Thyroid gland (tissue), 4 donors: ENCODE measurements around the gene ST3GAL2.

Experiments used
- POLR2A ChIP-seq, 2 donors: fragments of 450-650 bp; IDR thresholded peaks; one replicate each; pipeline ENCODE4 v1.6.1; 2017; ENCODE audit warnings: antibody characterized with exemption in 2 of 2, mild to moderate bottlenecking in 2 of 2, moderate library complexity in 1 of 2
- TF ChIP-seq, protein P1 (sequence below), 6 experiments: fragments of 200-600 bp in 3 of 6; fragments of 450-650 bp in 3 of 6; sonication (generic) in 3 of 6; IDR thresholded peaks; one replicate each; pipeline ENCODE4 v1.5.1; 2016 to 2019; ENCODE audit warnings: antibody characterized with exemption in 6 of 6, mild to moderate bottlenecking in 2 of 6, inconsistent platforms in 1 of 6, moderate library complexity in 1 of 6

DNA sequence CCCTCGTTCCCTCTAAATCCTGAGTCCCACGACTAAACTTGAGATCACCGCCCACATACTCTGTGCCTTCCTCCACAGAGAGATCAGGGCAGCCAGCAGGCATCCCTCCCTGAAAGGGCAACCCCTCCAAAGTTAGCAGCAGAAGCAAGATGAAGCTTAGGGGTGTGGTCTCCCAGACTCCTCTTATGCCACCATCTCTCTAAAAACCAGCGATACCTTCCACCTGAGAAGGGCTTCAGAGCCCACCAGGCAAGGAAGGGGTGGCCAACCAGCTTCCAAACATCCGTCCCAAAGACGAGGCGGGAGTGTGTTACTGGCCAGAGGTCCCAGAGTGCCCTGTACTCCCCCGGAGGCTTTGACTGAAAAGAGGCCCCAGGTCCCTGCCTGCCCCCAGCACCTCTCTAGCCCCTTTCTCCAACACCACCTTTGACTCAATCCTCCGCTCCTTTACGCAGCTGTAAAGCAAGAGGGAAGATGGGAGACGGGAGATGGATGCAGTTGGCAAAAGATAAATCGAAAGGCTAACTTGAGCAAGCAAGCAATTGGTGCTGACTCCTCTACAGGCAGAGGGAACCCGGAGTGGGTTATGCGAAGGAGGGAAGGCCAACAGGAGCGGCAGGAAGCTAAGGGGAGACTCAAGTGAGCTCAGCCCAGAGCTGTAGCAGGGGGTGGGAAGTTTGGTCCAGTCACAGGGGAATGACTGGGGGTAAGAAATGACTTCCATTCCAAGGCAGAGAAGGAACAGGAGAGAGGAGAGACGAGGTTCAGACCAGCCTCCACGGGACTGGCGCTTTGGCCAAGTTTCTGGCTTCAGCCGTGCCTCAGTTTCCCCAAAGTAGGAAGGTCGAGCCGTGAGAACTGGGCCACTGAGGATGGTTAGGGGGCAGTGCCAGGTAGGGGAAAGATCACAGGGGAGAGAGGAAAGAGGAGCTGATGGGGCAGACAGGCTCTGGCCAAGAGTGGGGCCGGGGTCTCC, 1.0 kb downstream of the ST3GAL2 start:
- no peak for TF ChIP-seq POLR2A (IDR thresholded peaks at IDR 0.05)
- TF ChIP-seq, protein P1, sequence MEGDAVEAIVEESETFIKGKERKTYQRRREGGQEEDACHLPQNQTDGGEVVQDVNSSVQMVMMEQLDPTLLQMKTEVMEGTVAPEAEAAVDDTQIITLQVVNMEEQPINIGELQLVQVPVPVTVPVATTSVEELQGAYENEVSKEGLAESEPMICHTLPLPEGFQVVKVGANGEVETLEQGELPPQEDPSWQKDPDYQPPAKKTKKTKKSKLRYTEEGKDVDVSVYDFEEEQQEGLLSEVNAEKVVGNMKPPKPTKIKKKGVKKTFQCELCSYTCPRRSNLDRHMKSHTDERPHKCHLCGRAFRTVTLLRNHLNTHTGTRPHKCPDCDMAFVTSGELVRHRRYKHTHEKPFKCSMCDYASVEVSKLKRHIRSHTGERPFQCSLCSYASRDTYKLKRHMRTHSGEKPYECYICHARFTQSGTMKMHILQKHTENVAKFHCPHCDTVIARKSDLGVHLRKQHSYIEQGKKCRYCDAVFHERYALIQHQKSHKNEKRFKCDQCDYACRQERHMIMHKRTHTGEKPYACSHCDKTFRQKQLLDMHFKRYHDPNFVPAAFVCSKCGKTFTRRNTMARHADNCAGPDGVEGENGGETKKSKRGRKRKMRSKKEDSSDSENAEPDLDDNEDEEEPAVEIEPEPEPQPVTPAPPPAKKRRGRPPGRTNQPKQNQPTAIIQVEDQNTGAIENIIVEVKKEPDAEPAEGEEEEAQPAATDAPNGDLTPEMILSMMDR (IDR thresholded peaks at IDR 0.05) = no peak
